ENCODE measurements around the gene PLXNB2. TPM values are rescaled to one million over a fixed set of nuclear protein-coding genes. Genes with fewer than 3 reads are reported as not detected.

Gene PLXNB2
- total RNA-seq, 1 donor = 66.0 TPM

GRCh38 chr22:50225200-50225969 is 82.1 kb downstream of the PLXNB2 start:
- H3K9me3 ChIP-seq (ENCODE audit: low read depth, low read length) = no peaks in the 10 kb centered on the region
- no peak overlapping the region for H3K4me3 ChIP-seq (ENCODE audit: low read length)
- no peaks in the 10 kb centered on the region for H3K27me3 ChIP-seq (ENCODE audit: insufficient read depth, low read length)
- no peaks in the 10 kb centered on the region for H3K4me1 ChIP-seq (ENCODE audit: insufficient read depth, low read length)

Other genes with a start within 250 kb of the PLXNB2 start
- not detected for gene TTLL8, start 249.3 kb downstream of the PLXNB2 start, total RNA-seq
- gene MLC1, start 222.2 kb downstream of the PLXNB2 start, total RNA-seq = 2.8 TPM
- gene MOV10L1, start 217.6 kb downstream of the PLXNB2 start, total RNA-seq = not detected
- 0.94 TPM for gene PANX2, start 136.9 kb downstream of the PLXNB2 start, total RNA-seq
- gene TRABD, start 121.7 kb downstream of the PLXNB2 start, total RNA-seq = 44.0 TPM
- gene SELENOO, start 106.6 kb downstream of the PLXNB2 start, total RNA-seq = 11.8 TPM
- 45.1 TPM for gene TUBGCP6, start 62.6 kb downstream of the PLXNB2 start, total RNA-seq
- 36.4 TPM for gene HDAC10, start 56.4 kb downstream of the PLXNB2 start, total RNA-seq
- gene MAPK12, start 46.0 kb downstream of the PLXNB2 start, total RNA-seq = 0.73 TPM
- 1.3 TPM for gene MAPK11, start 37.3 kb downstream of the PLXNB2 start, total RNA-seq
- 1.0 TPM for gene DENND6B, start 19.4 kb upstream of the PLXNB2 start, total RNA-seq
- gene PPP6R2, start 35.7 kb upstream of the PLXNB2 start, total RNA-seq = 27.5 TPM
- 63.4 TPM for gene SBF1, start 167.4 kb upstream of the PLXNB2 start, total RNA-seq
- 0.31 TPM for gene ADM2, start 173.9 kb upstream of the PLXNB2 start, total RNA-seq
- not detected for gene MIOX, start 179.2 kb upstream of the PLXNB2 start, total RNA-seq
- gene LMF2, start 200.1 kb upstream of the PLXNB2 start, total RNA-seq = 22.8 TPM
- 40.6 TPM for gene NCAPH2, start 200.6 kb upstream of the PLXNB2 start, total RNA-seq
- gene SCO2, start 218.0 kb upstream of the PLXNB2 start, total RNA-seq = 33.8 TPM
- 151 TPM for gene TYMP, start 222.4 kb upstream of the PLXNB2 start, total RNA-seq
- gene KLHDC7B, start 238.3 kb upstream of the PLXNB2 start, total RNA-seq = 1.7 TPM